ENCODE measurements around the gene BPGM. TPM values are rescaled to one million over a fixed set of nuclear protein-coding genes. Genes with fewer than 3 reads are reported as not detected.

Gene BPGM
- total RNA-seq, 8 experiments from 2014 or later: 9.2 to 34.4 (median 19.8) TPM

DNA sequence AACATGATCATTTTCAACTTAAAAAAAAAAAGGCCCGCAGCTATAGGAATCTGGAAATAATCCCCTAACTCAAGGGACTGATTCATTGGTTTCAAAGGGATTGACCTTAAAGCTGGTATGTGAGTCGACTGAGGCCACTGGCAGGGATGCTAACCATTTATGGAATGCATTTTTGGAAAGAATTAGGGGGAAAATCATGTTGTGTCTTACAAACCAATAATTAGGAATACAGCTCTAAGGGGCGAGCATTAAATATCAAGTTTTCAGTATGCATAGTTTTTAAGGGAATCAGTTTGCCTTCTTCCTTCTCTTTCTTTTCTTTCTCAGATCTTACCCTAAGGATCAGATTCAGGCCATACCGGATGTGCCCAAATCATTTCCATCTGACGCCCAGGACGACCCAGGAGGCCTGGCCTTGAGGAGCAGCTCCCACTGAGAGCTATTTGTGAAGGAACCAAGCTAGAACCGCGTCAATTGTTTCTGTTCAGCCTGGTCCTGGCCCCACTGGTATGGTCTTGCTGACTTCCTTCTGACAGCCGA is 48.7 kb downstream of the BPGM start:
- 9 to 100% (median 74%) methylated on average over 1 to 9 of the region's 9 CpGs for WGBS, 10 experiments
- in situ Hi-C loops (cut with MboI; ENCODE audit: low pct_unique_long_range_greater_than_20kb in 2 of 9, low sequenced_read_pairs in 9 of 9, unreplicated experiment in 9 of 9): loop anchor here in 2 of 9 experiments (25.0 kb wide), 1 partner anchor 267 kb away; no protein-coding TSS in a partner anchor
- peak in 2 of 8 experiments; percentile 22 to 30 for ATAC-seq (replicated peaks in 6 of 8)

DNA sequence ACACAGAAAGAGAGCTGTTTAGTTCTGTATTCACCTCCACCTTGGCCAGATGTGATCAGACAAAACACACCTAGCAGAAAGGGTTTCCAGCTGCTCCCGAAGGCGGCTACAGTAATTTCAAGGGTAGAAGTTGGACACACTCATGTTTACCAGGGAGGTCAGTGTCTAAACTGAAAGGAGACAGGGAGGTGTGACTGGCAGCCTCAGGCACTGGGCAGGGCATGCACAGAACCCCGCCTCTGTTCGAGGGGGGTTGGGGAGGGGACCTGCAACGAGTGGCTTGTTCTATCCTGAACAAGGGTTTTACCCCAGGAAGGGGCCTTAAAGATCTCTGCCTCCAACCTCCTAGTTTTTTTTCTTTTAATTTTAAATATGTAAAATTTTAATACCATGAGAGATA is 49.6 kb downstream of the BPGM start:
- in situ Hi-C loops (cut with MboI; ENCODE audit: low pct_unique_long_range_greater_than_20kb in 2 of 9, low sequenced_read_pairs in 9 of 9, unreplicated experiment in 9 of 9): loop anchor here in 2 of 9 experiments (25.0 kb wide), 1 partner anchor 266 kb away; no protein-coding TSS in a partner anchor
- ATAC-seq (replicated peaks in 6 of 8): peak in 2 of 8 experiments; percentile 22 to 32
- WGBS, 10 experiments: 38 to 100% (median 94%) methylated on average over 1 to 2 of the region's 5 CpGs; no CpG with 5 or more reads in 4 of the 10 experiments
- Histone ChIP-seq H3K27ac (no peak overlapping the region), H3K4me1 (replicated peaks in 1 of 2) (no peaks in the 10 kb centered on the region), H3K4me3 (no peak overlapping the region)

More for the DNA sequence above, 48.7 kb downstream of the BPGM start:
- H3K27ac ChIP-seq: no peak overlapping the region
- no peak overlapping the region for H3K4me3 ChIP-seq
- no peaks in the 10 kb centered on the region for H3K4me1 ChIP-seq (replicated peaks in 1 of 2)

DNA sequence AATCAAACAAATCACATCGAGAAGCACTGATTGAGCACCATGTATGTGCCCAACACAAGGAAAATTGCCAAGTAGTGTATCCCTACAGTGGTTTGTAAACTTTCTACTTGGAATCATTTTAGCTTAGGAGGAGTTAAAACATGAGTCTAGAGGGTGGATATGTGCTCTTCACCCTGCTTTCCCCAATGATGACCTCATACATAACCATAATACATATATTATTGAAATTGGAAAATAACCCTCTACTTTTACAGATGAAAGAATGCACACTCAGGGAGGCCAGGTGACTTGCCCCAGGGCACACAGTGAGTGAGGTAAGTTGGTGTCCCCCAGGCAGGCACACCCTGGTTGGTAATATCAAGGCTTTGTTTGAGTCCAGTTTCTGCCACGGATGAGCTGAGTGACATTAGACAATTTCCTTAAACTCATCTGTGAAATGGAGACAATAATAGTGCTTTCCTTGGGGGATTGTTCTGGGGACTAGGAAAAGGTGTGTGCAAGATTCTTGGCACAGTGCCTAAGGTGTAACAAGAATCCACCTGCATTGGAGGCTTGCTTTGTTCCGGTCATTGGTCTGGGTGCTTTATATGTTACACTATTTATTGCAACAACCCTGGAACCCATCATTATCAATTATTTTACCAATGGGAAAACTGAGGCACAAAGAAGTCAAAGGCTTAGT is 50.7 kb downstream of the BPGM start:
- no peak overlapping the region for H3K4me3 ChIP-seq
- WGBS, 10 experiments: 71 to 100% (median 90%) methylated on average over 1 to 2 of the region's 3 CpGs; no CpG with 5 or more reads in 3 of the 10 experiments
- no peak overlapping the region for H3K27ac ChIP-seq
- in situ Hi-C loops (cut with MboI; ENCODE audit: low pct_unique_long_range_greater_than_20kb in 2 of 9, low sequenced_read_pairs in 9 of 9, unreplicated experiment in 9 of 9): loop anchor here in 2 of 9 experiments (25.0 kb wide), 1 partner anchor 265 kb away; no protein-coding TSS in a partner anchor
- no peaks in the 10 kb centered on the region for H3K4me1 ChIP-seq (replicated peaks in 1 of 2)
- peak in 3 of 8 experiments; percentile 40 to 61 (median 45) for ATAC-seq (replicated peaks in 6 of 8)

- Histone ChIP-seq H3K4me1 (replicated peaks in 1 of 2) (peaks cover 0 to under 1% of the 10 kb centered on the region in 2 donors), H3K4me3 (no peak overlapping the region), H3K27ac (no peak overlapping the region)
- in situ Hi-C loops (cut with MboI; ENCODE audit: low pct_unique_long_range_greater_than_20kb in 2 of 9, low sequenced_read_pairs in 9 of 9, unreplicated experiment in 9 of 9): loop anchor here in 2 of 9 experiments (25.0 kb wide), 1 partner anchor 264 kb away; no protein-coding TSS in a partner anchor
- no peak for ATAC-seq (replicated peaks in 6 of 8)
- 77 to 100% (median 95%) methylated on average over 1 of the region's 1 CpG; no CpG with 5 or more reads in 2 of the 10 experiments for WGBS, 10 experiments
Measured at GRCh38 chr7:134698481-134698880, 51.8 kb downstream of the BPGM start.

- no peak overlapping the region for H3K4me3 ChIP-seq
- no peak overlapping the region for H3K27ac ChIP-seq
- ATAC-seq (replicated peaks in 6 of 8): no peak
- WGBS, 10 experiments: 31 to 86% (median 71%) methylated on average over 3 to 8 of the region's 8 CpGs
- in situ Hi-C loops (cut with MboI; ENCODE audit: low pct_unique_long_range_greater_than_20kb in 2 of 9, low sequenced_read_pairs in 9 of 9, unreplicated experiment in 9 of 9): loop anchor here in 2 of 9 experiments (25.0 kb wide), 1 partner anchor 263 kb away; no protein-coding TSS in a partner anchor
- H3K4me1 ChIP-seq (replicated peaks in 1 of 2): peaks cover 6 to 7% of the 10 kb centered on the region in 2 donors
Measured at GRCh38 chr7:134699021-134699818, 52.6 kb downstream of the BPGM start.

GRCh38 chr7:134699899-134700298 is 53.2 kb downstream of the BPGM start:
- Histone ChIP-seq H3K4me3 (no peak overlapping the region), H3K27ac (no peak overlapping the region), H3K4me1 (replicated peaks in 1 of 2) (peaks cover 7 to 8% of the 10 kb centered on the region in 2 donors)
- in situ Hi-C loops (cut with MboI; ENCODE audit: low pct_unique_long_range_greater_than_20kb in 2 of 9, low sequenced_read_pairs in 9 of 9, unreplicated experiment in 9 of 9): loop anchor here in 2 of 9 experiments (25.0 kb wide), 1 partner anchor 262 kb away; no protein-coding TSS in a partner anchor
- 57 to 100% (median 76%) methylated on average over 1 to 2 of the region's 2 CpGs; no CpG with 5 or more reads in 2 of the 10 experiments for WGBS, 10 experiments
- no peak for ATAC-seq (replicated peaks in 6 of 8)

DNA sequence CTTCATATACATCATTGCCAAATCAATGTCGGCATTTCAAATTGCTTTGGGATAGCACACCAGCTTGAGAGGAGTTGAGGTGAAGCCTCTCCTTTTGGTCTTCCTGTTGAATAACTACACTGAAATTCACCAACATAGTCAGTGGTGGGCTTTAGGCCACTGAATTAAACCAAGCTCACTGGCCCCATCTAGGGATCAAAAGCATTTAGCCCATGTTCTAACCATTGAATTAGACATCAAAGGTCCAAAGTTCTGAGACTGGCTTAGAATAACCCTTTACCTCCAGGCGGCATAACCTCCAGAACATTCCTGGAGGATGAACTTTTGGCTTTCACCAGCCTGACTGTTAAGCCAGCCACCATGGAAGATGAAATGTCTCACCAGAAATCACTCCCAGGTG is 54.6 kb downstream of the BPGM start:
- peak in 1 of 8 experiments; percentile 60 for ATAC-seq (replicated peaks in 6 of 8)
- no peak overlapping the region for H3K27ac ChIP-seq
- in situ Hi-C loops (cut with MboI; ENCODE audit: low pct_unique_long_range_greater_than_20kb in 2 of 9, low sequenced_read_pairs in 9 of 9, unreplicated experiment in 9 of 9): no loop called here
- H3K4me1 ChIP-seq (replicated peaks in 1 of 2): peaks cover 7 to 8% of the 10 kb centered on the region in 2 donors
- H3K4me3 ChIP-seq: no peak overlapping the region
- WGBS, 10 experiments: 68 to 100% (median 88%) methylated on average over 1 to 2 of the region's 2 CpGs; no CpG with 5 or more reads in 4 of the 10 experiments

GRCh38 chr7:134702366-134703240 is 56.0 kb downstream of the BPGM start:
- Histone ChIP-seq H3K4me1 (replicated peaks in 1 of 2) (peaks cover 7 to 8% of the 10 kb centered on the region in 2 donors), H3K4me3 (no peak overlapping the region), H3K27ac (no peak overlapping the region)
- 20 to 100% (median 85%) methylated on average over 1 to 10 of the region's 10 CpGs for WGBS, 10 experiments
- ATAC-seq (replicated peaks in 6 of 8): no peak
- in situ Hi-C loops (cut with MboI; ENCODE audit: low pct_unique_long_range_greater_than_20kb in 2 of 9, low sequenced_read_pairs in 9 of 9, unreplicated experiment in 9 of 9): no loop called here

GRCh38 chr7:134703241-134703594 is 56.6 kb downstream of the BPGM start:
- ATAC-seq (replicated peaks in 6 of 8): no peak
- 80 to 100% (median 90%) methylated on average over 1 to 2 of the region's 2 CpGs; no CpG with 5 or more reads in 3 of the 10 experiments for WGBS, 10 experiments
- H3K27ac ChIP-seq: no peak overlapping the region

DNA sequence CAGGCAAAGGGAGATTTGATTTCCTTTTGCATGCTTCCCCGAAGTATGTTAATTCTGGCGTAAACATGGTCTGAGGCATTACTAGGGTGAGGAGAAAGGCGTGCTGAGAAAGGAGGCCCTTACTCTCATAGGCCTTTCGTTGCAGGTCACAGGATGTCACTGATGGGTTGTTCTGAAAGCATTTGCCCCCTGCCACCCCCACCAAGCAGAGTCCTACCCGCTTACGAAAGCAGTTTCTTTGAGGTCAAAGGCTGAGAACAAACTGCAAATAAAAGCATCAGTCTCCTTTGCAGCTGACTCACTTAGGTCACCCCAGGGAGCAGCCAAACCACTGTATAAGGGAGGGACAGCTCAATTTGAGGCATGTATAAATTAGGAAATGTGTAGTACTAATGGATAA is 57.1 kb downstream of the BPGM start:
- no peak overlapping the region for H3K27ac ChIP-seq
- H3K4me1 ChIP-seq (replicated peaks in 1 of 2): peaks cover 7 to 8% of the 10 kb centered on the region in 2 donors
- ATAC-seq (replicated peaks in 6 of 8): peak in 5 of 8 experiments; percentile 49 to 65 (median 56)
- in situ Hi-C loops (cut with MboI; ENCODE audit: low pct_unique_long_range_greater_than_20kb in 2 of 9, low sequenced_read_pairs in 9 of 9, unreplicated experiment in 9 of 9): no loop called here
- H3K4me3 ChIP-seq: no peak overlapping the region
- WGBS, 10 experiments: 8 to 75% (median 49%) methylated on average over 2 to 4 of the region's 6 CpGs; no CpG with 5 or more reads in 3 of the 10 experiments

More at GRCh38 chr7:134703241-134703594, 56.6 kb downstream of the BPGM start:
- peaks cover 7 to 8% of the 10 kb centered on the region in 2 donors for H3K4me1 ChIP-seq (replicated peaks in 1 of 2)
- in situ Hi-C loops (cut with MboI; ENCODE audit: low pct_unique_long_range_greater_than_20kb in 2 of 9, low sequenced_read_pairs in 9 of 9, unreplicated experiment in 9 of 9): no loop called here
- no peak overlapping the region for H3K4me3 ChIP-seq

DNA sequence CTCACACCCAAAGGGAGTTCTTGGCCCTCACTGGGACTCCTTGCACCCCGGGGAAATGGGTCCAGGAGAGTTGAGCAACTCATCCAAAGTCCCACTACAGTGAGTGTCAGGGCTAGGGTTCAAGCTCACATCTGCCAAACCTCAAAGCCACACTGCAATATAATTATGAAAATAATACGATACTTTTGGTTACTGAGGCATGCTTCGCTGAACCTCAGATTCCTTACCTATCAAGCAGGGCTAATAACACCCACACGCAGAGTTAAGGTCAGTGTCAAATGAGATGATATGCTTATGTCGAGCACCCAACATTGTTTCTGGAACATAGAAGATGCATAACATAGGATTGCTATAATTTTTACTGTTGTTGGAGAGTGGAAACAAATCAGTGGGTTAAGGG is 58.2 kb downstream of the BPGM start:
- Histone ChIP-seq H3K27ac (no peak overlapping the region), H3K4me1 (replicated peaks in 1 of 2) (peaks cover 7 to 8% of the 10 kb centered on the region in 2 donors), H3K4me3 (no peak overlapping the region)
- ATAC-seq (replicated peaks in 6 of 8): no peak
- WGBS, 10 experiments: 78 to 100% (median 93%) methylated on average over 2 to 4 of the region's 5 CpGs; no CpG with 5 or more reads in 2 of the 10 experiments
- in situ Hi-C loops (cut with MboI; ENCODE audit: low pct_unique_long_range_greater_than_20kb in 2 of 9, low sequenced_read_pairs in 9 of 9, unreplicated experiment in 9 of 9): no loop called here

DNA sequence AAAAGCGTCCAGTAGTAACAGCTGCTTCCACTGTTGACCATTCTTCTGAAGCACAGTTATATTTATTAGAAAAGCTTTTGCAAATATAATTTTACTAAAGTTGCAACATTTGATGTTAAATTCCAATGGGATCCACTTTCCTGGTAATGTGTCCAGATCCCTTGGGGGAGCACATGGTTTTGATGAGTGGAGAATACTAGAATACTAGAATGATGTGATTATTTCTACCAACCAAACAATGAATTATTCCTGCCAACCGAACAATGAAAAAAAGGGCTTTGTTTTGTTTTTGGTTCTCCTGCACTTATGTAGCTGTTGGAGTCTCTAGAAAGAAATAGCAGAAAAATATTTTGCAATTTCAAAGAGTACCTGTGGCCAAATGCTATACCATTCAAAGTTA is 59.1 kb downstream of the BPGM start:
- no peak overlapping the region for H3K4me3 ChIP-seq
- in situ Hi-C loops (cut with MboI; ENCODE audit: low pct_unique_long_range_greater_than_20kb in 2 of 9, low sequenced_read_pairs in 9 of 9, unreplicated experiment in 9 of 9): no loop called here
- H3K4me1 ChIP-seq (replicated peaks in 1 of 2): peaks cover 7 to 8% of the 10 kb centered on the region in 2 donors
- ATAC-seq (replicated peaks in 6 of 8): no peak
- no peak overlapping the region for H3K27ac ChIP-seq
- 10 to 100% (median 49%) methylated on average over 1 to 2 of the region's 2 CpGs; no CpG with 5 or more reads in 2 of the 10 experiments for WGBS, 10 experiments
